Measurements from ENCODE around the gene NNT.
A peak's percentile ranks its signal among the peaks of the same experiment; 100 is the strongest.
"Not testable (repeated sequence)": the region's sequence is repeated elsewhere in the genome, so short reads cannot be mapped to it uniquely, and the experiment has no call there.

The NNT gene

DNA sequence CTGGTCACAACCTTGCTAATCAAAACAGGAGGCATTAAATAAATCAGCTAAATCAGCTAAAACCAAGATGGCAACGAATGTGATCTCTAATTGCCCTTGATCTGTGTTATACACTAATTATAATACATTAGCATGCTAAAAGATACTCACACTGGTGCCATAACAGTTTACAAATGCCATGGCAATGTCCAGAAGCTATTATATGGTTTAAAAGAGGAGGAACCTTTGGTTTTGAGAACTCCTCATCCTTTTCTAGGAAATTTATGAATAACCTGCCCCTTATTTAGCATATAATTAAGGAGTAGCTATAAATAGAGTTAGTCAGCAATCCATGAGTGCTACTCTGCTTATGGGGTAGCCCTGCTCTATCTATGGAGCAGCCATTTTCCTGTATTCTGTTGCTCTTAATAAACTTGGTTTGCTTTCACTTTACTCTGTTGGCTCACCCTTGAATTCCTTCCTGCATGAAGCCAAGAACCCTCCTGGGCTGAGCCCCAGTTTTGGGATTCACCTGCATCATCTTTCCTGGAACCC, 18.7 kb upstream of the NNT start:
- DNase-seq: no peak

- no peak for DNase-seq
Observed at GRCh38 chr5:43588842-43589241, 14.1 kb upstream of the NNT start.

- DNase-seq: no peak
Observed at GRCh38 chr5:43589310-43589709, 13.7 kb upstream of the NNT start.

- DNase-seq: no peak
Observed at GRCh38 chr5:43590700-43591099, 12.3 kb upstream of the NNT start.

GRCh38 chr5:43592363-43592762, 10.6 kb upstream of the NNT start:
- DNase-seq: no peak

GRCh38 chr5:43598927-43599326, 4.1 kb upstream of the NNT start:
- DNase-seq: not testable (repeated sequence)

GRCh38 chr5:43601454-43602260, 1.3 kb upstream of the NNT start:
- DNase-seq: no peak

- no peak for DNase-seq
Observed at GRCh38 chr5:43603344-43604217, 601 bp downstream of the NNT start.

DNA sequence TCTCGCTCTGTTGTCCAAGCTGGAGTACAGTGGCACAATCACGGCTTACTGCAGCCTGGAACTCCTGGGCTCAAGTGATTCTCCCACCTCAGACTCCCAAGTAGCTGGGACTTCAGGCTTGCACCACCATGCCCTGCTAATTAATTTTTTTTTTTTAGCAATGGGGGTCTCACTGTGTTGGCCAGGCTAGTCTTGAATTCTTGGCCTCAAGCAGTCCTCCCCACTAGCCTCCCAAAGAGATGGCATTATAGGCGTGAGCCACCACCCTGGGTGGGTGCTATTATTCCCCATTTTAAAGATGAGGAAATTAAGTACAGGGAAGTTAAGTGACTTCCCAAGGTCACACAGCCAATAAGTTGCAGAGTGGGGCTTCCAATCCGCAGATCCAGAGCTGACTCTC, 1.7 kb downstream of the NNT start:
- DNase-seq: no peak

GRCh38 chr5:43606351-43606750, 3.4 kb downstream of the NNT start:
- no peak for DNase-seq

DNA sequence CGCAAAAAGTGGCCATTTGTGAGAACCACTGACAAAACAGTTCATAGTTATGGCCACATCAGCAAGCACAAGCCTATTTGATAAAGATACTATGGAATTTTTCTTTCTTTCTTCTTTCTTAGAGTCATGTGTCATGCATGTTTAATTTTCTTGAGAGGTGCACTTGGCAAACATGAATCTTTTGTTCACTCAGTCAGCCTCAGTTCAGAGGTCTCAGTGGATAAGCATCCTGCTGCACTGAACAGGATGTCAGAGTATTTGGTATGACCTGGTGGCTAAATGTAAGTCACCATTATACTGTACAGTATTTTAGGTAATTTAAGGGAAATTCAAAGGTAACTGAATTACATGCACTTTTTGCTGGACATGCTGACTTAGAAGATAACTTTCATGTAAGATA, 5.4 kb downstream of the NNT start:
- DNase-seq: no peak

DNA sequence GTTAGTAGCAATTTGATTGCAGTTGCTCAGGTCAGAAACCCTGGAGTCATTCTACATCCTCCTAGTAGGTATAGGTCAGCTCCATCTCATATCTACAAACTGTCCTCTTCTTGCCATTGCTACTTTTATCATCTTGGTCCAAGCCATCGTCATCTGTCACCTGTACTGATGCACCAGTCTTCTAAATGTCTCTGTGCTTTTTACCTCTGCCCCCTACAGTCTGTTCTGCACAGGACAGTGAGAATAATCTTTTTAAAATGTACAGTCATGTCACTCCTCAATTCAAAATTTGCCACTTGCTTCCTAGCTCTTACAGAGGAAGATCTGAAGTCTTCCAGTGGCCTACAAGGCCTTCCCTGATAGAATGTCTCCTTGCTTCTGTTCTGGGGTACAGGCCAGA, 6.8 kb downstream of the NNT start:
- DNase-seq: no peak

- DNase-seq: no peak
Observed at GRCh38 chr5:43613370-43613769, 10.4 kb downstream of the NNT start.

- DNase-seq: no peak
Observed at GRCh38 chr5:43615445-43616184, 12.6 kb downstream of the NNT start.

GRCh38 chr5:43616535-43616934, 13.6 kb downstream of the NNT start:
- no peak for DNase-seq

GRCh38 chr5:43619380-43619779, 16.4 kb downstream of the NNT start:
- no peak for DNase-seq

GRCh38 chr5:43619911-43620310, 16.9 kb downstream of the NNT start:
- DNase-seq: no peak

DNA sequence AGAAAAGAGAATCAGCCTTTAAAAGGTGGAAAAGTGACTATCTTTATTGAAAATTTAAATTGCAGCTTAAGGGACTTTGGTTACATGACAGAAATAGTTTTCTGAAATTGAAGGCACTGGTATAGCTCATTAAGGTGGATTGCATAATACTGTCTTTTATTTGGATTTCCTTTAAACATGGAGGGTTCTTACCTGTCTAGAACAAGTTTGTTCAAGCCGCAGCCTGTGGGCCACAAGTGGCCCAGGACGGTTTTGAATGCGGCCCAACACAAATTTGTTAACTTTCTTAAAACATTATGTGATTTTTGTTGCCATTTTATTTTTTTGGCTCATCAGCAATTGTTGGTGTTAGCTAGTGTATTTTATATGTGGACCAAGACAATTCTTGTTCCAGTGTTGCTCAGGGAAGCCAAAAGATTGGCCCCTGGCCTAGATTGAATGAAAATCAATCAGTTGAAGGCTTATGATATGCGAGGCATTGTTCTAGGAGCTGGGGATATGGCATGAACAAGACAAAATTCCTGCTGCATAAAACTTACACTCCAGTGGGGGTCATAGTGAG, 18.0 kb downstream of the NNT start:
- DNase-seq: no peak

GRCh38 chr5:43622074-43622473, 19.1 kb downstream of the NNT start:
- no peak for DNase-seq

DNA sequence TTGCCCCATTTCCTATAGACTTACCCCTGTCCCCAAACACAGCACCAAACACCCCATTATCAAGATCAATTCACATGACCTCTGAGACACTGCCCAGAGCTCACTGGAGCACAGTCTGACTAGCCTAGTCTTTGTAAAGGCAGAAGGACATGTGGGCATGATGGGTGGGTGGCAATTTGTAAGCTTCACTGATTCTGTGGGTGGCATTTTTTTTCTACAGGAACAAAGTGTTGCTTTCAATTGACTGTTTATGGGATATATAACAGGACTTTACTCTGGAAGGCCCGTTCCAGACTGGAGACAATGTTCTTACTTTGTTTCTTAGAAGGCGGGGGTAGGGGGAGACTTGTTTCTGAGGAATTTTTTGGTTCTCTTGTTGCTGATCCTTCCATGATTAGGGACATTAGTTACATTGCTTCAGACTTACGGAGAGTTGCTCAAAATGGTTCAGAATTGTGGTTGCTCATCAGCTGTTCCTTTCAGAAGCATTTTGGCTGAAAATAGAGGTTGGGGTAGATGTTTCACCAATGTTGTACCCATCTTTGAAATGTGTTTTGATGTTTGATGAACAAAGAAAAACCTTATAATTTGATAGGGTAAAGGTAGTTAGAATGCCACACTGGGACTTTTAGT, 20.2 kb downstream of the NNT start:
- no peak for DNase-seq

DNA sequence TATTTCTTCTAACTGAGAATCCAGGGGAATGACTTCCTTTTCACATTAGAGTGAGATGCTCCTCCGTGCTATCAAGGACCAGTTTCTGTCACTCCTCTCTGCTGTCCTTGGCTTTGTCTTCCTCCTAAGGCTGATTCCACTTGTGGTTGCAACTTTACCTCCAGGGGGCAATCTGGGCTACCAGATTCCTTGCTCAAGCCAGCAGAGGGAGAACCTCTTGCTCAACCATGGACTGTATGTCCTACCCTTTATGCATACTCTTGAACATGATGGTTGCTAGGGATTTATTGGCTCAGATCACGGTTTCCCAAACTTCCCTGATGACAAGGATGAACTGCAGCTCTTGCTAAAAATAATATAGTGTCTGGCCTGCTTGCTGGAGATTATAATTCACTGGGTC, 24.0 kb downstream of the NNT start:
- DNase-seq: peak; percentile 16

DNA sequence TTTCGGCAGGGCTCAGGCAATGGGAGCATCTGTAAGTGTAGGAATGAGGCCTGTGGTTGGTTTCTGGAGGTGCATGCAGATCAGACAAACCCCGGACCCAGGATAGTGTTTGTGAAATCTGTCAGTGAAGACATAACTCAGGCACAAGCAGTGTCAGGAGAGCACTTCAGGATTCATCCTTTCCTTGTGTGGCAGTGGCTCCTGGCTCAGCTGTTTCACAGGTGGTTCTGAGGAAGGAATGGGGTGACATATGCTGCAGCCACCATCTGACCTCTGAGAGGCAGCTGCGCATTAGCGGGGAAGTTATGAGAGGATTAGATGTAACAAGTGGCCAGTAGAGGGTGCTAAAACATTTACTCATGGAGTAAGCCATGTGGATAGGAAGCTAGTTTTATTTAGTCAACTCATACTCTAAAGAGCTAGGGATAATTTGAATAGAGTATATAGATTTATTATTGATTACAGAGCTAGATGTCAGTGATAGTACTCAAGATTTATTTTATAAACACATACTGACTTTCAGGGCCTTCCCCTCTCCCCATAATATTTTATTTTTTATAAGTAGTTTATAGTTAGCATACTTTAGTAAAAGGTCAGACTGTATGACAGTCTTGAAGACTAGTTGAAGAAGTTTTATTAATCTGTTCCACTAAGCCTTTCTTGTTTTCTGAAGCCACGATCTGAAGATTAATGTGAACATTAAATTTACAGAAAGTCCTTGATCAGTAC, 28.4 kb downstream of the NNT start:
- peak; percentile 90 for DNase-seq
